A673 (cell line): Measurements from ENCODE around the gene LAMA5.

Experiments used
- EZH2 ChIP-seq: fragments of 200-600 bp; sonication (generic); IDR thresholded peaks from 2 replicates; pipeline ENCODE4 v1.6.1; 2017; ENCODE audit warnings: borderline replicate concordance, low read depth, mild to moderate bottlenecking, mixed read lengths, antibody characterized with exemption, low read length; ENCODE audit not compliant: poor library complexity, severe bottlenecking
- TF ChIP-seq, protein P1 (sequence below): fragments of 300-800, 200-600 bp; sonication (generic); conservative IDR thresholded peaks from 2 replicates; pipeline ENCODE4 v1.5.1; 2017; ENCODE audit warnings: low read depth, mild to moderate bottlenecking, antibody characterized with exemption, low read length, moderate library complexity, mixed read lengths

- TF ChIP-seq, protein P1, sequence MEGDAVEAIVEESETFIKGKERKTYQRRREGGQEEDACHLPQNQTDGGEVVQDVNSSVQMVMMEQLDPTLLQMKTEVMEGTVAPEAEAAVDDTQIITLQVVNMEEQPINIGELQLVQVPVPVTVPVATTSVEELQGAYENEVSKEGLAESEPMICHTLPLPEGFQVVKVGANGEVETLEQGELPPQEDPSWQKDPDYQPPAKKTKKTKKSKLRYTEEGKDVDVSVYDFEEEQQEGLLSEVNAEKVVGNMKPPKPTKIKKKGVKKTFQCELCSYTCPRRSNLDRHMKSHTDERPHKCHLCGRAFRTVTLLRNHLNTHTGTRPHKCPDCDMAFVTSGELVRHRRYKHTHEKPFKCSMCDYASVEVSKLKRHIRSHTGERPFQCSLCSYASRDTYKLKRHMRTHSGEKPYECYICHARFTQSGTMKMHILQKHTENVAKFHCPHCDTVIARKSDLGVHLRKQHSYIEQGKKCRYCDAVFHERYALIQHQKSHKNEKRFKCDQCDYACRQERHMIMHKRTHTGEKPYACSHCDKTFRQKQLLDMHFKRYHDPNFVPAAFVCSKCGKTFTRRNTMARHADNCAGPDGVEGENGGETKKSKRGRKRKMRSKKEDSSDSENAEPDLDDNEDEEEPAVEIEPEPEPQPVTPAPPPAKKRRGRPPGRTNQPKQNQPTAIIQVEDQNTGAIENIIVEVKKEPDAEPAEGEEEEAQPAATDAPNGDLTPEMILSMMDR: no peak
- TF ChIP-seq EZH2: no peak
Measured at GRCh38 chr20:62328684-62329388, 38.3 kb downstream of the LAMA5 start.
